K562 (cell line): Measurements from ENCODE around the gene KRT1. TPM values are rescaled to one million over a fixed set of nuclear protein-coding genes. Genes with fewer than 3 reads are reported as not detected.
A peak's percentile ranks its signal among the peaks of the same experiment; 100 is the strongest.

ENCODE experiments used
- BCOR ChIP-seq: fragments of 450-650 bp; IDR thresholded peaks from 2 replicates; pipeline ENCODE4 v1.6.1; 2016
- FOXM1 ChIP-seq, 2 experiments: fragments of 450-650 bp in 1 of 2; sonication (generic) in 1 of 2; formaldehyde crosslinking in 1 of 2; IDR thresholded peaks; 2 replicates each; pipeline versions ENCODE4 v1.6.1 to v1.9.0; 2017 to 2022; ENCODE audit warnings: low read depth in 2 of 2, mild to moderate bottlenecking in 2 of 2, missing genetic modification reagents in 1 of 2, moderate library complexity in 1 of 2
- GABPB1 ChIP-seq: sonication (generic); formaldehyde crosslinking; IDR thresholded peaks from 2 replicates; pipeline ENCODE4 v1.8.0; 2022; ENCODE audit warnings: mild to moderate bottlenecking, missing genetic modification reagents
- NCOR1 ChIP-seq: fragments of 450-650 bp; IDR thresholded peaks from 2 replicates; pipeline ENCODE4 v1.6.1; 2016; ENCODE audit warnings: mild to moderate bottlenecking, moderate library complexity
- NFIC ChIP-seq: fragments of 450-650 bp; IDR thresholded peaks from 2 replicates; pipeline ENCODE4 v1.6.1; 2017; ENCODE audit warnings: mild to moderate bottlenecking, inconsistent platforms
- RNF2 ChIP-seq: sonication (generic); IDR thresholded peaks from 2 replicates; pipeline ENCODE4 v1.6.1; 2016
- polyA plus RNA-seq, 8 experiments: library from polyadenylated mRNA; depleted of rRNA in 4 of 8; stranded (reverse) in 5 of 8; unstranded in 3 of 8; fragments of >200 nt; fragmentation: Nextera tagmentation in 2 of 8; fragmentation: Illumina TruSeq in 1 of 8; extraction: Ambion mirVana in 2 of 8; extraction: Trizol in 1 of 8; gene quantifications; 2 replicates each; pipeline versions ENCODE4 v1.2.1 to v1.2.3, GENCODE V29; 2011 to 2014; ENCODE audit warnings: inconsistent platforms in 1 of 8, missing spikeins in 1 of 8
- total RNA-seq, 7 experiments: library from RNA; depleted of rRNA in 6 of 7; stranded (reverse); fragments of >200 nt in 6 of 7; fragmentation: Illumina TruSeq in 2 of 7; extraction: Trizol in 2 of 7; gene quantifications; 2 replicates each; pipeline versions ENCODE4 v1.2.1 to v1.2.3, GENCODE V29; 2011 to 2021; ENCODE audit warnings: low replicate concordance in 1 of 7
- TF ChIP-seq, protein P1 (sequence below): fragments of 250-450 bp; sonication (Bioruptor Pico); IDR thresholded peaks from 2 replicates; pipeline ENCODE4 v1.5.0; 2021; ENCODE audit warnings: mild to moderate bottlenecking, borderline replicate concordance
- TF ChIP-seq, protein P2 (sequence below): fragments of 450-650 bp; formaldehyde crosslinking; IDR thresholded peaks from 2 replicates; pipeline ENCODE4 v1.4.0; 2020; ENCODE audit warnings: mild to moderate bottlenecking, moderate library complexity
- TF ChIP-seq, protein P3 (sequence below): fragments of 250-450 bp; sonication (Bioruptor Pico); IDR thresholded peaks from 2 replicates; pipeline ENCODE4 v1.8.0; 2022; ENCODE audit warnings: moderate library complexity, mild to moderate bottlenecking, inconsistent platforms
- TF ChIP-seq, protein P4 (sequence below): sonication (generic); formaldehyde crosslinking; IDR thresholded peaks from 2 replicates; pipeline ENCODE4 v1.8.0; 2022; ENCODE audit warnings: missing genetic modification reagents, mild to moderate bottlenecking, borderline replicate concordance
- TF ChIP-seq, protein P5 (sequence below): sonication (generic); formaldehyde crosslinking; IDR thresholded peaks from 2 replicates; pipeline ENCODE4 v1.8.1; 2023; ENCODE audit warnings: missing genetic modification reagents, mild to moderate bottlenecking, borderline replicate concordance

The KRT1 gene
- total and polyA plus RNA-seq, 9 of the 15 experiments (the other 6 are each of a cell fraction or from before 2014, with no cell fraction given), result 0.18 TPM; not detected in 8

DNA sequence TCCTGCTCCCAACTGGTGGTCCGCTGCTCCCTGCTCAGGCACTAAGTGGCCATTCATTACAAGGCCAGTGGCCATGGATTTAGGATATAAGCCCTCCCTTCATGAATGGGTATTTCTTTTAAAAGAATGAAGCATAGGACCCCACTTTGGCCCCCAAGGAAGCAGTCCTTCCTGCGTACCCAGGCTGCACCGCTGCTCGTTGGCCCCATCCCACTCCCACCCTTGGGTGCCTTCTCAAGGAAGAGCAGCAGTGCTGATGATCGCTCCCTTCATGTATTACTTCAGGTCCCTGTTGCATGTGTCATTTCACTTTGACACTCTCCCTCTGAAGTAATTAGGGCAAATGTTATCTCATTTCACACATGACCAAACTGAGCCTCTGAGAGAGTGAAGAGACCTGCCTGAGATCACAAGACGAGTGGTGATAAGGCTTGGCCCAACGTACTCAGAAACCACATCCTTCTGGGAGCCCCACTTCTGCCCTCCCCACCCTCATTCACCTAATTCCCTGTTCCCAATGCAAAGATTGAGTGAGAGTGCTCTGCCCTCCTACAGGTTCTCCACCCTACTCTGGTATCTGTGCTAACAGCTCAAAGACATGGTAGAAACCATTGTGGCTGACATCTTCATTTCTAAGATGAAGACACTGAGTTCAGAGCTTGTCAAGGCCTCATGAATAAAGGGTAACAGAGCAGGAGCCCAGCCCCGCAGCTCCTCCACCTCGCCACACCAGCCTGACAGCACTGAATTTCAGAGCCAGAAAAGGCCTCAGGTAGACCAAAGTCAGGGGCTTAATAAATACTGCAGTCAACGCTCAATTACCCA lies 17.9 kb downstream of the KRT1 start (continued):
- TF ChIP-seq, protein P1, sequence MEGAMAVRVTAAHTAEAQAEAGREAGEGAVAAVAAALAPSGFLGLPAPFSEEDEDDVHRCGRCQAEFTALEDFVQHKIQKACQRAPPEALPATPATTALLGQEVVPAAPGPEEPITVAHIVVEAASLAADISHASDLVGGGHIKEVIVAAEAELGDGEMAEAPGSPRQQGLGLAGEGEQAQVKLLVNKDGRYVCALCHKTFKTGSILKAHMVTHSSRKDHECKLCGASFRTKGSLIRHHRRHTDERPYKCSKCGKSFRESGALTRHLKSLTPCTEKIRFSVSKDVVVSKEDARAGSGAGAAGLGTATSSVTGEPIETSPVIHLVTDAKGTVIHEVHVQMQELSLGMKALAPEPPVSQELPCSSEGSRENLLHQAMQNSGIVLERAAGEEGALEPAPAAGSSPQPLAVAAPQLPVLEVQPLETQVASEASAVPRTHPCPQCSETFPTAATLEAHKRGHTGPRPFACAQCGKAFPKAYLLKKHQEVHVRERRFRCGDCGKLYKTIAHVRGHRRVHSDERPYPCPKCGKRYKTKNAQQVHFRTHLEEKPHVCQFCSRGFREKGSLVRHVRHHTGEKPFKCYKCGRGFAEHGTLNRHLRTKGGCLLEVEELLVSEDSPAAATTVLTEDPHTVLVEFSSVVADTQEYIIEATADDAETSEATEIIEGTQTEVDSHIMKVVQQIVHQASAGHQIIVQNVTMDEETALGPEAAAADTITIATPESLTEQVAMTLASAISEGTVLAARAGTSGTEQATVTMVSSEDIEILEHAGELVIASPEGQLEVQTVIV, result 0 out of 2 replicates have a peak, but pooled peaks have one; percentile 29
- TF ChIP-seq, protein P2, sequence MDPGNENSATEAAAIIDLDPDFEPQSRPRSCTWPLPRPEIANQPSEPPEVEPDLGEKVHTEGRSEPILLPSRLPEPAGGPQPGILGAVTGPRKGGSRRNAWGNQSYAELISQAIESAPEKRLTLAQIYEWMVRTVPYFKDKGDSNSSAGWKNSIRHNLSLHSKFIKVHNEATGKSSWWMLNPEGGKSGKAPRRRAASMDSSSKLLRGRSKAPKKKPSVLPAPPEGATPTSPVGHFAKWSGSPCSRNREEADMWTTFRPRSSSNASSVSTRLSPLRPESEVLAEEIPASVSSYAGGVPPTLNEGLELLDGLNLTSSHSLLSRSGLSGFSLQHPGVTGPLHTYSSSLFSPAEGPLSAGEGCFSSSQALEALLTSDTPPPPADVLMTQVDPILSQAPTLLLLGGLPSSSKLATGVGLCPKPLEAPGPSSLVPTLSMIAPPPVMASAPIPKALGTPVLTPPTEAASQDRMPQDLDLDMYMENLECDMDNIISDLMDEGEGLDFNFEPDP (CRISPR knock-in tag), result no peak
- TF ChIP-seq FOXM1 (IDR thresholded peaks at IDR 0.05; ENCODE audit: low read depth) (peak; percentile 93), FOXM1 (CRISPR knock-in tag; IDR thresholded peaks at IDR 0.05; ENCODE audit: low read depth) (no peak), RNF2 (peak; percentile 100), NCOR1 (peak; percentile 99), BCOR (peak; percentile 76; the same call in 1 of the 2 replicates), GABPB1 (peak; percentile 59; the same call in 1 of the 2 replicates), NFIC (peak; percentile 92)
- TF ChIP-seq, protein P3, sequence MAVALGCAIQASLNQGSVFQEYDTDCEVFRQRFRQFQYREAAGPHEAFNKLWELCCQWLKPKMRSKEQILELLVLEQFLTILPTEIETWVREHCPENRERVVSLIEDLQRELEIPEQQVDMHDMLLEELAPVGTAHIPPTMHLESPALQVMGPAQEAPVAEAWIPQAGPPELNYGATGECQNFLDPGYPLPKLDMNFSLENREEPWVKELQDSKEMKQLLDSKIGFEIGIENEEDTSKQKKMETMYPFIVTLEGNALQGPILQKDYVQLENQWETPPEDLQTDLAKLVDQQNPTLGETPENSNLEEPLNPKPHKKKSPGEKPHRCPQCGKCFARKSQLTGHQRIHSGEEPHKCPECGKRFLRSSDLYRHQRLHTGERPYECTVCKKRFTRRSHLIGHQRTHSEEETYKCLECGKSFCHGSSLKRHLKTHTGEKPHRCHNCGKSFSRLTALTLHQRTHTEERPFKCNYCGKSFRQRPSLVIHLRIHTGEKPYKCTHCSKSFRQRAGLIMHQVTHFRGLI (CRISPR knock-in tag), result peak; percentile 68; the same call in 1 of the 2 replicates
- TF ChIP-seq, protein P4, sequence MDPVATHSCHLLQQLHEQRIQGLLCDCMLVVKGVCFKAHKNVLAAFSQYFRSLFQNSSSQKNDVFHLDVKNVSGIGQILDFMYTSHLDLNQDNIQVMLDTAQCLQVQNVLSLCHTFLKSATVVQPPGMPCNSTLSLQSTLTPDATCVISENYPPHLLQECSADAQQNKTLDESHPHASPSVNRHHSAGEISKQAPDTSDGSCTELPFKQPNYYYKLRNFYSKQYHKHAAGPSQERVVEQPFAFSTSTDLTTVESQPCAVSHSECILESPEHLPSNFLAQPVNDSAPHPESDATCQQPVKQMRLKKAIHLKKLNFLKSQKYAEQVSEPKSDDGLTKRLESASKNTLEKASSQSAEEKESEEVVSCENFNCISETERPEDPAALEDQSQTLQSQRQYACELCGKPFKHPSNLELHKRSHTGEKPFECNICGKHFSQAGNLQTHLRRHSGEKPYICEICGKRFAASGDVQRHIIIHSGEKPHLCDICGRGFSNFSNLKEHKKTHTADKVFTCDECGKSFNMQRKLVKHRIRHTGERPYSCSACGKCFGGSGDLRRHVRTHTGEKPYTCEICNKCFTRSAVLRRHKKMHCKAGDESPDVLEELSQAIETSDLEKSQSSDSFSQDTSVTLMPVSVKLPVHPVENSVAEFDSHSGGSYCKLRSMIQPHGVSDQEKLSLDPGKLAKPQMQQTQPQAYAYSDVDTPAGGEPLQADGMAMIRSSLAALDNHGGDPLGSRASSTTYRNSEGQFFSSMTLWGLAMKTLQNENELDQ (CRISPR knock-in tag), result no peak
- TF ChIP-seq, protein P5, sequence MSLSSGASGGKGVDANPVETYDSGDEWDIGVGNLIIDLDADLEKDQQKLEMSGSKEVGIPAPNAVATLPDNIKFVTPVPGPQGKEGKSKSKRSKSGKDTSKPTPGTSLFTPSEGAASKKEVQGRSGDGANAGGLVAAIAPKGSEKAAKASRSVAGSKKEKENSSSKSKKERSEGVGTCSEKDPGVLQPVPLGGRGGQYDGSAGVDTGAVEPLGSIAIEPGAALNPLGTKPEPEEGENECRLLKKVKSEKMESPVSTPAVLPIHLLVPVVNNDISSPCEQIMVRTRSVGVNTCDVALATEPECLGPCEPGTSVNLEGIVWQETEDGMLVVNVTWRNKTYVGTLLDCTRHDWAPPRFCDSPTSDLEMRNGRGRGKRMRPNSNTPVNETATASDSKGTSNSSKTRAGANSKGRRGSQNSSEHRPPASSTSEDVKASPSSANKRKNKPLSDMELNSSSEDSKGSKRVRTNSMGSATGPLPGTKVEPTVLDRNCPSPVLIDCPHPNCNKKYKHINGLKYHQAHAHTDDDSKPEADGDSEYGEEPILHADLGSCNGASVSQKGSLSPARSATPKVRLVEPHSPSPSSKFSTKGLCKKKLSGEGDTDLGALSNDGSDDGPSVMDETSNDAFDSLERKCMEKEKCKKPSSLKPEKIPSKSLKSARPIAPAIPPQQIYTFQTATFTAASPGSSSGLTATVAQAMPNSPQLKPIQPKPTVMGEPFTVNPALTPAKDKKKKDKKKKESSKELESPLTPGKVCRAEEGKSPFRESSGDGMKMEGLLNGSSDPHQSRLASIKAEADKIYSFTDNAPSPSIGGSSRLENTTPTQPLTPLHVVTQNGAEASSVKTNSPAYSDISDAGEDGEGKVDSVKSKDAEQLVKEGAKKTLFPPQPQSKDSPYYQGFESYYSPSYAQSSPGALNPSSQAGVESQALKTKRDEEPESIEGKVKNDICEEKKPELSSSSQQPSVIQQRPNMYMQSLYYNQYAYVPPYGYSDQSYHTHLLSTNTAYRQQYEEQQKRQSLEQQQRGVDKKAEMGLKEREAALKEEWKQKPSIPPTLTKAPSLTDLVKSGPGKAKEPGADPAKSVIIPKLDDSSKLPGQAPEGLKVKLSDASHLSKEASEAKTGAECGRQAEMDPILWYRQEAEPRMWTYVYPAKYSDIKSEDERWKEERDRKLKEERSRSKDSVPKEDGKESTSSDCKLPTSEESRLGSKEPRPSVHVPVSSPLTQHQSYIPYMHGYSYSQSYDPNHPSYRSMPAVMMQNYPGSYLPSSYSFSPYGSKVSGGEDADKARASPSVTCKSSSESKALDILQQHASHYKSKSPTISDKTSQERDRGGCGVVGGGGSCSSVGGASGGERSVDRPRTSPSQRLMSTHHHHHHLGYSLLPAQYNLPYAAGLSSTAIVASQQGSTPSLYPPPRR (CRISPR knock-in tag), result peak; percentile 92
